Large intestine (tissue), 3 donors: ENCODE measurements around the gene ARMC8. TPM values are rescaled to one million over a fixed set of nuclear protein-coding genes. Genes with fewer than 3 reads are reported as not detected.
A peak's percentile ranks its signal among the peaks of the same experiment; 100 is the strongest.

Source experiments
- DNase-seq, 2 donors: peaks; one replicate each; pipeline versions ENCODE4 v3.0.0 to v3.0.0-alpha.2; 2013
- H3K27ac ChIP-seq: one replicate; pipeline ENCODE4 v1.5.1; 2013; ENCODE audit warnings: low read length
- H3K27me3 ChIP-seq: 2 replicates; pipeline ENCODE4 v1.6.1; 2013; ENCODE audit warnings: low read length; ENCODE audit not compliant: control insufficient read depth, insufficient read depth
- H3K36me3 ChIP-seq: 2 replicates; pipeline ENCODE4 v1.6.1; 2013; ENCODE audit warnings: low read length; ENCODE audit not compliant: control insufficient read depth, insufficient read depth
- H3K4me1 ChIP-seq: one replicate; pipeline ENCODE4 v1.6.1; 2013; ENCODE audit warnings: low read length; ENCODE audit not compliant: control insufficient read depth, insufficient read depth
- H3K4me3 ChIP-seq: one replicate; pipeline ENCODE4 v1.5.1; 2013; ENCODE audit warnings: low read length
- H3K9me3 ChIP-seq: one replicate; pipeline ENCODE4 v1.6.1; 2013; ENCODE audit warnings: mild to moderate bottlenecking, low read depth, low read length, moderate library complexity; ENCODE audit not compliant: control insufficient read depth
- WGBS: methylation state at CpG from one replicate; pipeline ENCODE4 v1.1.5; 2013; ENCODE audit warnings: low lambda C conversion rate; ENCODE audit not compliant: insufficient coverage; 5-methylcytosine and 5-hydroxymethylcytosine counted together
- polyA plus RNA-seq: library from polyadenylated mRNA; unstranded; fragments of 120-200 nt; gene quantifications from one replicate; pipeline ENCODE4 v1.2.1, GENCODE V29; 2013

Gene ARMC8
- polyA plus RNA-seq, 1 donor, result 30.6 TPM

GRCh38 chr3:138173769-138174420 is 13.2 kb upstream of the ARMC8 start:
- no peaks in the 10 kb centered on the region for H3K4me1 ChIP-seq
- no peak for DNase-seq
- whole genome bisulfite sequencing, result no CpG with 5 or more reads among the region's 13 CpGs

GRCh38 chr3:138174421-138175131 is 12.5 kb upstream of the ARMC8 start, which contains the start of gene DBR1:
Gene DBR1, minus strand, starts transcription at chr3:138174921. Its CDS starts 126 bp downstream, at chr3:138174795.
- Histone ChIP-seq H3K9me3 (no peaks in the 10 kb centered on the region), H3K27me3 (no peaks in the 10 kb centered on the region), H3K36me3 (peaks cover 12% of the 10 kb centered on the region), H3K27ac (peak within 1 kb of the TSS; percentile 57), H3K4me3 (peak within 1 kb of the TSS; percentile 84), H3K4me1 (no peaks in the 10 kb centered on the region)
- peak; percentile 58 to 86 for DNase-seq
- WGBS, result 0% methylated on average over 5 of the region's 38 CpGs

More at GRCh38 chr3:138173769-138174420, 13.2 kb upstream of the ARMC8 start:
- peak overlapping the region; percentile 57 for H3K27ac ChIP-seq
- H3K9me3 ChIP-seq, result no peaks in the 10 kb centered on the region
- peak overlapping the region; percentile 84 for H3K4me3 ChIP-seq
- no peaks in the 10 kb centered on the region for H3K27me3 ChIP-seq
- peaks cover 16% of the 10 kb centered on the region for H3K36me3 ChIP-seq

- no peaks in the 10 kb centered on the region for H3K36me3 ChIP-seq
- H3K27ac ChIP-seq, result no peak overlapping the region
- H3K9me3 ChIP-seq, result no peaks in the 10 kb centered on the region
- H3K27me3 ChIP-seq, result peaks cover 12% of the 10 kb centered on the region
- peaks cover 3% of the 10 kb centered on the region for H3K4me1 ChIP-seq
- H3K4me3 ChIP-seq, result no peak overlapping the region
- DNase-seq, result peak; percentile 38 to 48
- no CpG with 5 or more reads among the region's 2 CpGs for WGBS
Measured at GRCh38 chr3:138180375-138181029, 6.6 kb upstream of the ARMC8 start.

- no peak for DNase-seq
- H3K4me1 ChIP-seq, result peaks cover 3% of the 10 kb centered on the region
- WGBS, result no CpG with 5 or more reads among the region's 3 CpGs
- no peak overlapping the region for H3K27ac ChIP-seq
- H3K4me3 ChIP-seq, result no peak overlapping the region
- H3K9me3 ChIP-seq, result no peaks in the 10 kb centered on the region
- peaks cover 12% of the 10 kb centered on the region for H3K27me3 ChIP-seq
- H3K36me3 ChIP-seq, result no peaks in the 10 kb centered on the region
Measured at GRCh38 chr3:138184994-138185393, 2.1 kb upstream of the ARMC8 start.

GRCh38 chr3:138186221-138186620 is 880 bp upstream of the ARMC8 start:
- Histone ChIP-seq H3K36me3 (no peaks in the 10 kb centered on the region), H3K4me1 (peaks cover 2% of the 10 kb centered on the region), H3K9me3 (no peaks in the 10 kb centered on the region), H3K27ac (no peak overlapping the region), H3K4me3 (no peak overlapping the region), H3K27me3 (peaks cover 12% of the 10 kb centered on the region)
- DNase-seq, result peak in 1 of 2 donors; percentile 5
- WGBS, result no CpG with 5 or more reads among the region's 2 CpGs

GRCh38 chr3:138186803-138187295 is 252 bp upstream of the ARMC8 start:
- DNase-seq, result peak in 1 of 2 donors; percentile 92
- H3K9me3 ChIP-seq, result no peaks in the 10 kb centered on the region
- H3K4me1 ChIP-seq, result no peaks in the 10 kb centered on the region
- H3K27me3 ChIP-seq, result peaks cover 12% of the 10 kb centered on the region
- WGBS, result no CpG with 5 or more reads among the region's 25 CpGs
- H3K27ac ChIP-seq, result peak overlapping the region; percentile 77
- H3K36me3 ChIP-seq, result peaks cover 3% of the 10 kb centered on the region
- H3K4me3 ChIP-seq, result peak overlapping the region; percentile 73

- Histone ChIP-seq H3K9me3 (no peaks in the 10 kb centered on the region), H3K4me1 (no peaks in the 10 kb centered on the region), H3K27me3 (peaks cover 9% of the 10 kb centered on the region), H3K36me3 (peaks cover 5% of the 10 kb centered on the region), H3K4me3 (peak overlapping the region; percentile 73), H3K27ac (peak overlapping the region; percentile 77)
- WGBS, result 0% methylated on average over 6 of the region's 17 CpGs
- DNase-seq, result no peak
Measured at GRCh38 chr3:138188013-138188730, 1.1 kb downstream of the ARMC8 start.

- DNase-seq, result no peak
- Histone ChIP-seq H3K4me3 (no peak overlapping the region), H3K36me3 (peaks cover 5% of the 10 kb centered on the region), H3K4me1 (peaks cover 5% of the 10 kb centered on the region), H3K9me3 (no peaks in the 10 kb centered on the region), H3K27ac (no peak overlapping the region), H3K27me3 (no peaks in the 10 kb centered on the region)
- no CpG with 5 or more reads among the region's 2 CpGs for WGBS
Measured at GRCh38 chr3:138195481-138195880, 8.4 kb downstream of the ARMC8 start.

- peaks cover 5% of the 10 kb centered on the region for H3K4me1 ChIP-seq
- 95% methylated on average over 2 of the region's 2 CpGs for WGBS
- no peaks in the 10 kb centered on the region for H3K9me3 ChIP-seq
Measured at GRCh38 chr3:138196023-138196422, 8.9 kb downstream of the ARMC8 start.

GRCh38 chr3:138197058-138197457 is 10.0 kb downstream of the ARMC8 start:
- H3K4me3 ChIP-seq, result no peak overlapping the region
- WGBS, result no CpG with 5 or more reads among the region's 5 CpGs
- peak overlapping the region; percentile 45 for H3K27ac ChIP-seq
- peak; percentile 35 to 63 for DNase-seq
- H3K9me3 ChIP-seq, result no peaks in the 10 kb centered on the region
- H3K4me1 ChIP-seq, result peaks cover 5% of the 10 kb centered on the region
- peaks cover 2% of the 10 kb centered on the region for H3K36me3 ChIP-seq
- no peaks in the 10 kb centered on the region for H3K27me3 ChIP-seq

More at GRCh38 chr3:138196023-138196422, 8.9 kb downstream of the ARMC8 start:
- no peak for DNase-seq
- H3K36me3 ChIP-seq, result peaks cover 5% of the 10 kb centered on the region
- no peak overlapping the region for H3K27ac ChIP-seq
- no peaks in the 10 kb centered on the region for H3K27me3 ChIP-seq
- H3K4me3 ChIP-seq, result no peak overlapping the region
